NCI-H2196 (cell line): ENCODE measurements around the gene CYP27B1.

Source experiments
- DNase-seq: peaks from one replicate; lab custom pipeline; 2025; ENCODE audit not compliant: unreplicated experiment; lab: John Stamatoyannopoulos, UW

The CYP27B1 gene, protein sequence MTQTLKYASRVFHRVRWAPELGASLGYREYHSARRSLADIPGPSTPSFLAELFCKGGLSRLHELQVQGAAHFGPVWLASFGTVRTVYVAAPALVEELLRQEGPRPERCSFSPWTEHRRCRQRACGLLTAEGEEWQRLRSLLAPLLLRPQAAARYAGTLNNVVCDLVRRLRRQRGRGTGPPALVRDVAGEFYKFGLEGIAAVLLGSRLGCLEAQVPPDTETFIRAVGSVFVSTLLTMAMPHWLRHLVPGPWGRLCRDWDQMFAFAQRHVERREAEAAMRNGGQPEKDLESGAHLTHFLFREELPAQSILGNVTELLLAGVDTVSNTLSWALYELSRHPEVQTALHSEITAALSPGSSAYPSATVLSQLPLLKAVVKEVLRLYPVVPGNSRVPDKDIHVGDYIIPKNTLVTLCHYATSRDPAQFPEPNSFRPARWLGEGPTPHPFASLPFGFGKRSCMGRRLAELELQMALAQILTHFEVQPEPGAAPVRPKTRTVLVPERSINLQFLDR

DNA sequence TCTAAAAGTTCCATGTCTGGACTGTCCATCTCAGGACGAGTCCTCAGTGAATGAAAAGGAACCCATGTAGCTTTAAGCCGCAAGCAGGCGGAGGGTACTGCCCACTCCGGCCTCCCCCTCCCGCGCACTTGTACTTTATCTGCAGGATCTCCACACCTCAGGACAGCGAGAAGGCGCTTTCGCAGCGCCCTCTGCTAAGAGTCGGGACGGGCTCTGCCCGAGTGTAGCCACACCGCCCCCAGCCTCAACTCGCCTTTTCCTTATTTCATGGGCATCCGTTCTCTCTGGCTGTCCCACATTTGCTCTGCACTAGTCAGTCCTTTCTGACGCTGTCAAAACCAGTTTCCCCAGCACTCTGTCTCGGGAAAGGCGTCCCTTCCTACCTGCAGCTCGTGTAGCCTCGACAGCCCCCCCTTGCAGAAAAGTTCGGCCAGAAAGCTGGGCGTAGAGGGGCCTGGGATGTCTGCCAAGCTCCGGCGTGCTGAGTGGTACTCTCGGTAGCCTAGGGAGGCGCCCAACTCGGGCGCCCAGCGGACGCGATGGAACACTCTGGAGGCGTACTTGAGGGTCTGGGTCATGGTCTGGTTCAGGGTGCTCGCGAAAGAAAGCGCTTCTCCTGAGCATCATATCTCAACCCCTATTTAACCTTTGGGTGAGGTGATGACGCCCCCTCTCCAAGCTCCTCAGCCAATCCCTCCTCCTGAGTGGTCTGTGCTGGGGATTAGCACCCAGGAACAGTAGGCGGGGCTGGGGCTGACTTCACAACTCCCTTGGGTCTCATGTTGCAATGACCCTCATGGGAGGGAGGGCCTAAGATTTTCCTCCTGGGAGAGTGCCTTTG lies at the start of gene CYP27B1:
Gene CYP27B1 (minus strand): TSS at position 615 of the 841 bp plus-strand sequence. CDS start 37 bp downstream, at position 578.
- DNase-seq, result no peak

DNA sequence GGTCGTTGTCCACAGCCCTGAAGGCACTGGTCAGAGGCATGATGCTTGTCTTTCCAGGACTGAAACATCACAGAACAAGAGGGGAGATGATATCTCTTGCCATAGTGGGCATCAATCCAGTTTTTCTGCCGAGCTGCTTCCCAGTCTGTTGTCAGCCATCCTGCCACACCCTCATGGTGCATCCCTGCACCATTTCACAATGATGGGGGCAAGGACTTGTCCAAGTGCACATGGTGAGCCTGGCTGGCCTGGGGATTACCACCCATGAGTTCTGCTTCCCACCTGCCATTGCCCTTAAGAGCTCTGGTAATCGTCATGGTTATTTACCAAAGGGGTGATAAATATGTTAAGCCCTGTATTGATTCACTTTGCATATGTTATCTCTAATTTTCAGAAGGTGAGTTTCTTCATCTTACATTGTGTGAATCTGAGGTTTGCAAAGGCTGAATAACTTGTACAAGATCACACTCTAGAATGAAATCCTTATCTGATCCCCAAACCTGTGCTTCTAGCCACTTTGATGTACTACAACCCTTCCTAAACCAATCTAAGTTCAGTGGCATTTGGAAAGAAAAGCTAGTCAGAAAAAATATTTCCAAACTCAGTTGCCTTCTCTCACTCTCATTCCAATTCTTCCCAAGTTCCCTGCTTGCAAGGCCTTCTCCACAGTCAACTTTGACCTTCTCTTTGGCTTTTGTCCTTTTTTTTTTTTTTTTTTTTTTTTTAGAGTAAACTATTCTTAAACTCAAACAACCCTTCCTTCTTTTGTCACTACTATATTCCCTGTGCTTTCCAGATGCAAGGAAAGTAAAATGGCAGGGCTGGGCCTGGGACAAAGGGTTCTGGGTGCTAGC lies 49.4 kb upstream of the CYP27B1 start:
- peak; percentile 79 for DNase-seq

DNA sequence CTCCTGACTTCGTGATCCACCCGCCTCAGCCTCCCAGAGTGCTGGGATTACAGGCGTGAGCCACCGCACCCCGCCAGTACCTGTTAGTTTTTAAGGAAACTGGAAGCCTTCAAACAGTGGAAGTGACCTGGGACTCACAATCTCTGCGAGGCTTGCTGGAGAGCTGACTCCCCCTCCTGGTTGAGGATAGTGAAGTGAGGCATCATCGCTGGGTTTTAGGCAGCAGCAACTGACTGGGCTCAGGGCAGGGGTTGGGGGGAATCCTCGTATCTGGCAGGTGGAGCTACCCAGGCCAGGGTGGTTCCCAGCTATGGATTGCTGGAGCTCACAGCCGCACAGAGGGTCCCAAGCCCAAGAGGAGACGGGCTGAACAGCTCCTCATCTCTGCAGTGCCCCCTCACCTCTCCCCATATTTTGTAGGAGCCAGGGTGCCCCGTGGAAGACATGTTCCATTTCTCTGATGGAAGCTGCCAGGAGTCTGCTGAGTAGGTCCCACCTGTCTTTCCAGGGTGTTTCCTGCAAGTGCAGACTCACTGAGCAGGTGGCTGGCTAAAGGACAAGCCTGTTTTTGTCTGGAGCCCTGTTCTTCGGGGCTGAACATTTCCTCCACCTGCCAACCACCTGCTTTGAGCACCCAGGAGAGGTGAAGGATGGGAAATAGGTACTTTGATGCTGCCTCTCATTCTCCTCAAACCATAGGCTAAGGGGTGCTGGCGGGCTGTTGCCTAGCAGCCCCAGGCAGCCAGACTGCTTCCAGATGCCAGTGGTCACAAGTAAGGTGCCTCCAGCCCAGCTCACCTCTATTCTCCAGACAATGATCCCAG lies 48.5 kb upstream of the CYP27B1 start:
- peak; percentile 83 for DNase-seq

DNA sequence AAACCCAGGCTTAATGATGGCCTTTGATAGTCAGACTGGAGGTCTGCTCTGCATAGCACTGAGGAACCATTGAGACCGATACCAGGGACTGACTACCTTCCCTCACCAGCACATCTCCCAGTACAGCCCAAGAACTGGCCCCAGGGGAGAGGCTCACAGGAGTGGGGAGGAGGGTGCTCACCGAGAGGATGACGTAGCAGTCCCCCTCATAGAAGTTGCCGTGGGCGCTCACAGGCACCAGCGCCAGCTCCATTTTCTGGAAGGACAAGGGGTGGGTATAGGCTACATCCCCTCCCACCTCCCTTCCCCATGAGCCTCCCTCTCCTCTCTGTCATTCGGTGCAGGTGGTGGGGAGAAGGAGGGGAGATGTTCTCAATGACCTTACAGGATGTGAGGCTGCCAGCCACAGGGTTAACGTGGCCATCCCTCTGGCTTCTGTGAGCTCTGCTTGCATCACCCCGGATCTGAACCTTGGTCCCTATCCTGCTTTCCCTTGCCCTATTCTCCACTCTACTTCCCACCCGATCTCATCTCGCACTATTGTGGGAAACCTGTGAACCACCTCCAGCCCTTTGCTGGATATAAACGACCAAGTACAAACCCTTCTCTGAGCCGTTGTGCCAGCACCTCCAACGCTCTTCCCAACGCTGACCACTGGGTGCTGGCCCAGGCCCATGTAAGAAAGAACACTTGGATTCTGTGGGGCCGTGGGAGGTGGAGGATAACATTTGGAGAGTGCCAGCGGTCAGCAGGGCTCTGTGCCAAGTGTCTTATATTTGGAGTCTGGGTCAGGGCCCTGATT lies 47.3 kb upstream of the CYP27B1 start:
- DNase-seq, result no peak

GRCh38 chr12:57813111-57813970 lies 46.5 kb upstream of the CYP27B1 start:
- DNase-seq, result peak; percentile 53

DNA sequence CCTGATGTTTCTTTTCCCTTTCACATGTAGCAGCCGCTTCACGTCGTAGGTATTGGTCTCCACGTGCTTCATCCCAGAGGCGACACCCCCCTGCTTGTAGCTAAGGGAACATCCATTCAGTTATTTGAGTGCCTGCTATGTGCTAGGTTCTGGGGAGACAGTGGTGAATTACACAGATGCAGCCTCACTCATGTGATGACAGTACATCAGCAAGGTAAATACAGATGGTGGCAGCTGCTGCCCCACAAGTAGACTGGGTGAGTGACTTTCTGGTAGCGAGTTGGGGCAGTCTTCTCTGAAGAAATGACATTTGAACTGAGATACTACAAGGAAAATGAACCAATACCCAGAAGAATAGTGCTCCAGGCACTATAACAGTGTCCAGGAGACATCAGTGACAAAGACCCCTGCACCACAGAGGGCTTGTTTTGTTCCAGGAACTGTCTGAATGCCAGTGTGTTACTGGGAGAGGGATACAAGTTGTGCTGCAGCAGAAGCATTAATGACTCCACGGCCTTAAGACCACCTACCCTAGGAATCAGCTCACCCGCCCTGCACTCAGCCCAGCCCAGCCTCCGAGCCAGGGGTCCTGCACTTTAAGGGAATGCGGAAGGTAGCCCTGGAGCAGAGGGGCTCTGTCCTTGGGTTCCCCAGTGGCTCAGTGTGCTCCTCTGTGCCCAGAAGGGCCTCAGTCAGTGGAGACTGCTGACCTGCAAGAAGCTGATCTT lies 44.3 kb upstream of the CYP27B1 start:
- no peak for DNase-seq

DNA sequence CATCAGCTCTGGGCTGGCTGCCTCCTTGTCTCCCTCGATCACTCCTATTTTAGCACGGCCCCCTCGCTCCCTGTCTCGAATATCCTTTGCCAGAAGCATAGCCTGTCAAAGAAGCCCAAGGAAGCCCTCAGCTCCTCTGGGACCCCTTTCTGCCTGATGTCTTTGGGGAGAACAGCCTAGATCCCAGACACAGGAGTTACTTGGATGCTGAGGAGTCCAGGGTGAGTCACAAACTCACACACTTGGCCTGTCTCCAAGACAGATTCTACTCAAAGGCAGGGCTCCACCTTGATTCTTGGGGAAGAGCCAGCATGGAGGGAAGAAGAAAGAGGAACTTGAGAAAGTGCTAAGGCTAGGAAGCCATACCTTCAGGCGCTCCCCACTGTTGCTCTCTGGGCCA lies 43.6 kb upstream of the CYP27B1 start:
- peak; percentile 39 for DNase-seq

GRCh38 chr12:57809425-57809824 lies 42.5 kb upstream of the CYP27B1 start:
- DNase-seq, result no peak

DNA sequence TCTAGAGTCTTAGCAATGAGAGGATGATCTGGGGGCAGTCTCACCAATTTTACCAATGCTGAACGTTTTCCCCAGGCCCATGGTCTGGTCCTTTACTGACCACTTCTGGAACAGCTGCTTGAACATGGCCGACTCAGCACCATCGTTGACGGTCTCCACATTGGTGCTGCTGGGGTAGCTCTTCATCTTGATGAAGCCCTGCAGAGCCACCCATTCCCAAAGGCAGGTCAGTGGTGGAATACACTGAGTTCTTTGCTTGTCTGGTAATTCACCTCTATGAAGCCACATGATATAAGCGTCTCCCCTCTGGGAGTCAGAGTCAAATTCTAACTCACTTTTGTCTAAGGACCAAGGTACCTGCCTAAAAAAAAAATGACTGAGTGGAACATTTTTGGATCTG lies 41.5 kb upstream of the CYP27B1 start:
- no peak for DNase-seq

DNA sequence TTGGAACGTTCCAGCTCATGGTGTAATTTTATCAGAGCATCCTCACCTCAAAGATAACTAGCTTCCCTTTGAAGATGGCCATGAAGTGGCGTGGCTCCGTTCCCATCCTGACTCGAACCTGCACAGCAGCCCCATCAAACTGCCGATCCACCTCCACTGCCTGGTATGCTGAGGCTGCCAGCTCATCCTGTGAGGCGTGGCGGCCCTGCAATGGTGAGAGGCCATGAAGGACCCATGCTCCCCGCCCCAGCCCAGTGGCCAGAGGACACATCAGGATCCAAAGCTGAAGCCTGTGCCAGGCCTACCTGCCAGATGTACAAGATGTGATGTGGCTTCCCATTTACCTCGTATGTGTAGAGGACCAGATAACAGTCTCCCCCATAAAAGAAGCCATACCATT lies 40.4 kb upstream of the CYP27B1 start:
- DNase-seq, result no peak

DNA sequence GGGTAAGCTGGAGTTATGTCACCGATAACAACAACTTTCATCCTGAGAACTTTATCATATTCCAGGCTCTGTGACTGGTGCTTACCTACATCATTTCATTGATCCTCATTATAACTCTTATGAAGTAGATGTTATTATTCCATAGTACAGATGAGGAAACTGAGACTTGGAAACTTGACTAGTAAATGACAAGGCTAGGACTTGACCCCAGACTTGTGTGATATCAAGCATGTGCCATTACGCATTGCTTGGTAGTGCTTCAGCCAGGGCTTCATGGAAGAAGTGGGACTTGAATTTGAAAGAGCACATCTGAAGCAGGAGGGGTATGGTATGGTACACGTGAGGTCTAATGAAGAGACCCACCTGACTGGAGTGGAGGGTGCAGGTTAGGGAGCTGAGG lies 39.8 kb upstream of the CYP27B1 start:
- no peak for DNase-seq

DNA sequence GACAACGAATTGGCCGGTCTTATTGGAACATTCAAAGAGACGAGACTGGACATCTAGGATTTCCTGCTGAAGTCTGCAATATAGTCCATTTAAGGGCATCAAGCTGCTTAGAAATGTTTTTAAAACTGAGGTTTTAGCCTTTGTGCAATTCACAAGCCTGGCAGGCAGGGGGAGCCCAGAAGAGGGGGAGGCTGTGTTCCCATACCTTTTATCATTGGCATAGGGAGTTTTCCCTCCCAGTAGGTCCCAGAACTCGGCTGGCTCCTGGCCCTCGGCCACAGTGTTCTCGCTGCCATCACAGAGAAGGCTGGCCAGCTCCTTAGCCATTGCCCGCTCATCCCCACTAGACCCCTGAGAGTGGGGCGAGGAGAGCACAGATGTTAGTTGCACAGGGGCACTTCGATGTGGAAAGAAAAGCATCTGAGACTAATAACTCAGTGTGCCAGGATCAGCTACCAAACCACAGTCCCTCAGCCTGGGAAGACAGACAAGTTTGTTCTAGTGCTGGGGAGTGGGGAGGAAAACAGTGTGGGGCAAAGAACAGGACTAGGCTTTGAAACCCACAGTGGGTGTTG lies 36.5 kb upstream of the CYP27B1 start:
- DNase-seq, result peak; percentile 55

DNA sequence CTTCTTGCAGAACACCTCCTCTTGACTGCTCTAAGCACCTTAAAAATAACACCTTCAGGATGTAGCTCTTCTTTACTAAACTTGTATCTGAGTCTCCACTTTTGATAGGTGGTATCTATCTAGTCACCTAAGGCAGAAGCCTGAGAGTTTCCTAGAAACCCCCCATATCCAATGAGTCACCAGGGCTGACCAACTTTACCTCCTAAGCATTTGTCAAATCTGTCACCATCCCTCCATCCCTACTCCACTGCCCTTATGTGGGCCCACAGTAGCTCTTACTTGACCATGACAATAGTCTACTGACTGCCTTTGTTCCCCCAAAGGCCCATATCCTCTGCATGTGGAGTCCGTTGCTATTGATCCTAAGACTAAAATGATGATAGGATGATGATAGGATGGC lies 35.7 kb upstream of the CYP27B1 start:
- no peak for DNase-seq

- no peak for DNase-seq
Observed at GRCh38 chr12:57800965-57801364, 34.1 kb upstream of the CYP27B1 start.

DNA sequence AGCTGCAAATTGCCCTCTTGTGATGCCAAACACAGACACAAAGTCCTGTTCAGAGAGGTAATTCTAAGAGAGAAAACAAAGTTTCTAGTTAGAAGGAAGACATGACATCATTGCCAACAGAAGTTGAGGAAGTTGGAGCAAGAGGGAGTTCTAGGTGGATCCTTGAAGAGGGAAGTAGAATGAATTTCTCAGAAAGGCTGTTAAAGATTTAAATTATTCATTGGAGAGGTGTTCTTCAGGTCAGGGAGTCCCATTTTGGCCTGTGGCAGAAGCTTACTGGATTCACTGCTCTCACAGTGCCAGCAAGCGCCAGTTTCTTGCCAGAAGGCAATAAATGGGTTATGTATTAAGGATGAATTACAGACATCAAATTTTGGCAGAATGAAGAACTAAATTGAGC lies 31.1 kb upstream of the CYP27B1 start:
- DNase-seq, result no peak

- DNase-seq, result no peak
Observed at GRCh38 chr12:57796996-57797395, 30.1 kb upstream of the CYP27B1 start.

DNA sequence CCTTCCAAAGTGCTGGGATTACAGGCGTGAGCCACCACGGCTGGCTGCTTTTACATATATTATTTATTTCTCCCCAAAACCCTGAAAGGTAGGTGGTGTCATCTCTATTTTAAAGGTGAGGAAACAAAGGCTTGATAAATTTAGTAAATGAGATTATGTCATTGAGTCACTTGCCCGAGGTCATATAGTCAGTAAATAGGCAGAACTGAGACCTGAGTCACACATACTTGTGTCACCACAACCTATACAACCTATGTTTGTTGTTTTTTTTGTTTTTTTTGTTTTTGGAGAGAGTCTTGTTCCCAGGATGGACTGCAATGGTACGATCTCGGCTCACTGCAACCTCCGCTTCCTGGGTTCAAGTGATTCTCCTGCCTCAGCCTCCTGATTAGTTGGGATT lies 28.5 kb upstream of the CYP27B1 start:
- DNase-seq, result no peak
